Brain microvascular endothelial cell (primary cell): ENCODE results near the gene ZBTB22.
"Not testable (repeated sequence)": the region's sequence is repeated elsewhere in the genome, so short reads cannot be mapped to it uniquely, and the experiment has no call there.

ENCODE experiments used
- DNase-seq: peaks from one replicate; pipeline ENCODE4 v3.0.0-alpha.2; 2020
- H3K27ac ChIP-seq: fragments of 250-450 bp; sonication (Bioruptor Pico); 2 replicates; pipeline ENCODE4 v1.5.1; 2020; ENCODE audit warnings: mild to moderate bottlenecking, moderate library complexity
- H3K27me3 ChIP-seq: fragments of 250-450 bp; sonication (Bioruptor Pico); replicated peaks from 2 replicates; pipeline ENCODE4 v1.5.1; 2020; ENCODE audit warnings: mild to moderate bottlenecking
- H3K36me3 ChIP-seq: fragments of 250-450 bp; sonication (Bioruptor Pico); replicated peaks from 2 replicates; pipeline ENCODE4 v1.5.1; 2020; ENCODE audit warnings: mild to moderate bottlenecking
- H3K4me3 ChIP-seq: 2 replicates; pipeline ENCODE4 v1.5.1; 2011; ENCODE audit warnings: low read depth, mild to moderate bottlenecking, control low read depth, low read length, moderate library complexity
- CTCF ChIP-seq: IDR thresholded peaks from 2 replicates; pipeline ENCODE4 v1.5.1; 2011; ENCODE audit warnings: low read depth, mild to moderate bottlenecking, moderate library complexity, low read length, control low read depth, inconsistent platforms; ENCODE audit errors: missing control alignments
- in situ Hi-C: cut with HindIII; loops from 2 replicates; pipeline ENCODE4 v1.10.0; 2017; ENCODE audit warnings: low sequenced_read_pairs, low pct_ligation_motif_present

ZBTB22 gene

GRCh38 chr6:33356295-33356694 lies 38.8 kb upstream of the ZBTB22 start:
- in situ Hi-C loops: no loop called here
- peaks cover 3% of the 10 kb centered on the region for H3K27me3 ChIP-seq
- no peak overlapping the region for H3K27ac ChIP-seq
- no peak overlapping the region for H3K4me3 ChIP-seq
- H3K36me3 ChIP-seq: no peaks in the 10 kb centered on the region
- no peak for DNase-seq
- no peak for TF ChIP-seq CTCF

- H3K4me3 ChIP-seq, in situ Hi-C loops, DNase-seq, H3K36me3 ChIP-seq, H3K27me3 ChIP-seq, H3K27ac ChIP-seq: not testable (repeated sequence)
Observed at GRCh38 chr6:33355860-33356259, 38.3 kb upstream of the ZBTB22 start.

GRCh38 chr6:33347816-33348215 lies 30.3 kb upstream of the ZBTB22 start:
- no peak for TF ChIP-seq CTCF
- DNase-seq: no peak
- no peaks in the 10 kb centered on the region for H3K36me3 ChIP-seq
- no peak overlapping the region for H3K4me3 ChIP-seq
- H3K27me3 ChIP-seq: no peaks in the 10 kb centered on the region
- in situ Hi-C loops: no loop called here
- no peak overlapping the region for H3K27ac ChIP-seq

- peak; percentile 20 for DNase-seq
- H3K27ac ChIP-seq, H3K4me3 ChIP-seq, H3K27me3 ChIP-seq, H3K36me3 ChIP-seq, in situ Hi-C loops: not testable (repeated sequence)
Observed at GRCh38 chr6:33346972-33347371, 29.4 kb upstream of the ZBTB22 start.

- Histone ChIP-seq H3K27ac (no peak overlapping the region), H3K36me3 (no peaks in the 10 kb centered on the region), H3K4me3 (no peak overlapping the region), H3K27me3 (no peaks in the 10 kb centered on the region)
- in situ Hi-C loops: no loop called here
- peak; percentile 69 for DNase-seq
- TF ChIP-seq CTCF: peak; percentile 67
Observed at GRCh38 chr6:33344701-33345697, 27.5 kb upstream of the ZBTB22 start.

- Histone ChIP-seq H3K4me3 (no peak overlapping the region), H3K36me3 (no peaks in the 10 kb centered on the region), H3K27ac (no peak overlapping the region), H3K27me3 (no peaks in the 10 kb centered on the region)
- in situ Hi-C loops: no loop called here
- DNase-seq: no peak
- no peak for TF ChIP-seq CTCF
Observed at GRCh38 chr6:33343953-33344611, 26.5 kb upstream of the ZBTB22 start.

GRCh38 chr6:33343606-33343952 lies 26.0 kb upstream of the ZBTB22 start:
- in situ Hi-C loops, H3K27ac ChIP-seq, DNase-seq: not testable (repeated sequence)

More at GRCh38 chr6:33343606-33343952, 26.0 kb upstream of the ZBTB22 start:
- H3K36me3 ChIP-seq, H3K27me3 ChIP-seq, H3K4me3 ChIP-seq: not testable (repeated sequence)
